NT2/D1 (cell line): ENCODE data around the gene EML6.

Experiments
- SUZ12 ChIP-seq: IDR thresholded peaks from 2 replicates; pipeline ENCODE4 v1.6.1; 2011; ENCODE audit not compliant: insufficient read length, insufficient read depth; ENCODE audit errors: extremely low read depth
- ZNF274 ChIP-seq: IDR thresholded peaks from 2 replicates; pipeline ENCODE4 v1.6.1; 2011; ENCODE audit warnings: mild to moderate bottlenecking, low read depth, low read length

GRCh38 chr2:54904836-54905235 is 181.4 kb downstream of the EML6 start:
- TF ChIP-seq SUZ12, result no peak
- no peak for TF ChIP-seq ZNF274
